Left ventricle myocardium inferior (tissue), 1 donor: ENCODE data around the gene RNF25. TPM values are rescaled to one million over a fixed set of nuclear protein-coding genes. Genes with fewer than 3 reads are reported as not detected.
A peak's percentile ranks its signal among the peaks of the same experiment; 100 is the strongest.

Experiments
- DNase-seq: peaks from one replicate; pipeline ENCODE4 v3.0.0-alpha.2; 2020
- H3K27ac ChIP-seq: fragments of 200-600 bp; replicated peaks from 2 replicates; pipeline ENCODE4 v1.8.0; 2021
- H3K27me3 ChIP-seq: fragments of 200-600 bp; 2 replicates; pipeline ENCODE4 v1.8.0; 2021; ENCODE audit warnings: low read depth
- H3K36me3 ChIP-seq: fragments of 200-600 bp; 2 replicates; pipeline ENCODE4 v1.8.0; 2021
- H3K4me1 ChIP-seq: fragments of 200-600 bp; 2 replicates; pipeline ENCODE4 v1.8.0; 2021
- H3K4me3 ChIP-seq: fragments of 200-600 bp; 2 replicates; pipeline ENCODE4 v1.8.0; 2021; ENCODE audit warnings: mild to moderate bottlenecking, moderate library complexity
- H3K9me3 ChIP-seq: fragments of 200-600 bp; replicated peaks from 2 replicates; pipeline ENCODE4 v1.8.0; 2021
- intact Hi-C: fragments of 100-400 bp; cut with micrococcal nuclease; formaldehyde crosslinking; loops from one replicate; pipeline ENCODE4 v1.11.0; 2022
- total RNA-seq: library from RNA; stranded (reverse); fragmentation: NEBNext Ultra II Directional; extraction: Animal tissue kit (Norgen Biotek cat#: 25700); gene quantifications from one replicate; pipeline ENCODE4 v1.2.1, GENCODE V29; 2021
- TF ChIP-seq, protein P1 (sequence below): fragments of 200-600 bp; IDR thresholded peaks from 2 replicates; pipeline ENCODE4 v1.8.0; 2021; ENCODE audit warnings: antibody characterized with exemption, mild to moderate bottlenecking, borderline replicate concordance
- donor health status: DM: no; HTN: yes; CAD: no; lungs with severe emphysema.

The RNF25 gene
- total RNA-seq, 1 donor from 2014 or later = 14.7 TPM

DNA sequence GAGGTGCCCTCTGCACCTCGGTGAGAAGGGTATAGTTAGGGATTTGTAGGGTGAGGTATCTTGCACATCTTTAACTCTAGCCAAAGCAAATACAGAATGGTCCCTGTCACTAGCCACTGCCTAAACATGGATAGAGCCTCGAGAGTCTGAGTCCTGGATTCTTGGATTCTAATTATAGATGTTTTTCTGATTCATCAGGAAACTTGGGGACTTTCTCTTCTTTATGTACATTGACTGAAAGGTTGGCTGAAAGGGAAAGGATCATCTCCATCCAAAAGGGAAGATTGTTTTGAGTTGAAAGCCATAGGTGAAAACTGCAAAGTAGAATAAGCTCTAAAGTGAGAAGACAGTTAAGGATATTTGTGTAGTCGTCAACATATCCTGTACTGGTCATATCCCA, 8.3 kb upstream of the RNF25 start:
- Histone ChIP-seq H3K9me3 (no peaks in the 10 kb centered on the region), H3K36me3 (peaks cover 49% of the 10 kb centered on the region), H3K4me3 (no peak overlapping the region), H3K27me3 (no peaks in the 10 kb centered on the region), H3K4me1 (no peaks in the 10 kb centered on the region), H3K27ac (no peak overlapping the region)
- intact Hi-C loops = no loop called here
- TF ChIP-seq, protein P1, sequence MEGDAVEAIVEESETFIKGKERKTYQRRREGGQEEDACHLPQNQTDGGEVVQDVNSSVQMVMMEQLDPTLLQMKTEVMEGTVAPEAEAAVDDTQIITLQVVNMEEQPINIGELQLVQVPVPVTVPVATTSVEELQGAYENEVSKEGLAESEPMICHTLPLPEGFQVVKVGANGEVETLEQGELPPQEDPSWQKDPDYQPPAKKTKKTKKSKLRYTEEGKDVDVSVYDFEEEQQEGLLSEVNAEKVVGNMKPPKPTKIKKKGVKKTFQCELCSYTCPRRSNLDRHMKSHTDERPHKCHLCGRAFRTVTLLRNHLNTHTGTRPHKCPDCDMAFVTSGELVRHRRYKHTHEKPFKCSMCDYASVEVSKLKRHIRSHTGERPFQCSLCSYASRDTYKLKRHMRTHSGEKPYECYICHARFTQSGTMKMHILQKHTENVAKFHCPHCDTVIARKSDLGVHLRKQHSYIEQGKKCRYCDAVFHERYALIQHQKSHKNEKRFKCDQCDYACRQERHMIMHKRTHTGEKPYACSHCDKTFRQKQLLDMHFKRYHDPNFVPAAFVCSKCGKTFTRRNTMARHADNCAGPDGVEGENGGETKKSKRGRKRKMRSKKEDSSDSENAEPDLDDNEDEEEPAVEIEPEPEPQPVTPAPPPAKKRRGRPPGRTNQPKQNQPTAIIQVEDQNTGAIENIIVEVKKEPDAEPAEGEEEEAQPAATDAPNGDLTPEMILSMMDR = no peak
- no peak for DNase-seq

DNA sequence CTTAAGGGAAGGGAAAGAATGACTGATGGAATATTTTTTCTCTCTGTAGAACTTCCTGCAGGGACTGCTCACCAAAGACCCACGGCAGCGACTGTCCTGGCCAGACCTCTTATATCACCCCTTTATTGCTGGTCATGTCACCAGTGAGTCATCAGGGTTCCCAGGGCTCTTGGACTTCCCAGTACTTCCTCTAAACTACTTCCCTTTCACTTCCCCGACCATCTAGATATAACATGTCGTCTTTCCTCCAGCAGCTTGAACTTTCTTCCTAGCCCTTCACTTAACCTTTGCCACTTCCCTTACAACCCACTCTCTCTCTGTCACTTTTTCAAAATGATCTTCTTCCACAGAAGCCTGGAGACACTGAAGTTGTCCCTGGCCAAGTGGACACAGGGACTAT, 7.3 kb upstream of the RNF25 start:
- Histone ChIP-seq H3K36me3 (peaks cover 49% of the 10 kb centered on the region), H3K27ac (no peak overlapping the region), H3K4me1 (no peaks in the 10 kb centered on the region), H3K27me3 (no peaks in the 10 kb centered on the region), H3K4me3 (no peak overlapping the region), H3K9me3 (no peaks in the 10 kb centered on the region)
- TF ChIP-seq, protein P1 = no peak
- intact Hi-C loops = no loop called here
- DNase-seq = no peak

DNA sequence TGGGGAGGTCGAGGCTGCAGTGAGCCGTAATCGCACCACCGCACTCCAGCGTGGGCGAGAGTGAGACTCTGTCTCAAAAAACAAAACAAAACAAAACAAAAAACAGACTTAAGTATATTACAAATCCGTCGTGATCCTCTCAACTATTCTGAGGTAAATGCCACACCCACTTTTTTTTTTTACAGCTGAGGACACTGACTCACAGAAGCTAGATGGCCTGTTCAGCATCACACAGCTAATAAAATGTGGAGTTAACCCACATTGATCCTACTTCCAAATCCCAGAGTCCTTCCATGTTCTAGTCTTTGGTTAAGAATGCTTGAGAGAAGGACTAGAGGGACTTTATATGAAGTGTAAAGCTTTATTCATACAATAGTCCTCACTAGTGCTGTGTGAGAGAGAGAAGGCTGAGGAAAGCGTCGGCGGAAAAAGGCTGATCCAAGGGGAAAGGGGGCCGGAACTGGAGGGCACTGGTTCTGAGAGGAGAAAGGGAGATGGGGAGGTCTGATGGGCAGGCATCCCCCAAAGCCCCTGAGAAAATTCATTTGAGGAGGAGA, 627 bp downstream of the RNF25 start:
- H3K27ac ChIP-seq = peak overlapping the region; percentile 83
- intact Hi-C loops = no loop called here

DNA sequence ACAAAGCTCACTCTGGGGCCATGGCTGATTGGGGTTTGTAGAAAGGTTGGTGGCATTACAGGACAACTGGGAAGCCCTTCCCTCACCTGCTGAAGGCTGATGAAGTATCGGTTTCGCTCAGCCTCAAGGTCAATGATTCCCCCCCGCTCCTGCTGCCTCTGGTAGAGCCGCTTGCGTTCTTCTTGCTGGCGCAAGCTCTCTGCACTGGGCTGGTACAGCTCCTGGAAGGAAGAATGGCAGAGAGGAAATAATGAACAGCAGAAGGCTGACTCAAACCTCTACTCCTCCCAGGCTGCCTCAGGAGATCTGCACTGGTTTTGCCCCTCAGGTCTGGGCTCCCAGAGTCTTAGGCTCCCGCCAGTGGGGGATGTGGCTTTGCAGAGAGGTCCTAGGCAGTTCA, 7.1 kb downstream of the RNF25 start:
- intact Hi-C loops = no loop called here
- Histone ChIP-seq H3K27me3 (no peaks in the 10 kb centered on the region), H3K4me3 (no peak overlapping the region), H3K4me1 (peaks cover 12% of the 10 kb centered on the region), H3K27ac (no peak overlapping the region), H3K9me3 (no peaks in the 10 kb centered on the region), H3K36me3 (peaks cover 75% of the 10 kb centered on the region)
- DNase-seq = no peak
- TF ChIP-seq, protein P1 = no peak

More for the DNA sequence above, 627 bp downstream of the RNF25 start:
- H3K4me3 ChIP-seq = peak overlapping the region; percentile 84
- peaks cover 35% of the 10 kb centered on the region for H3K36me3 ChIP-seq
- H3K4me1 ChIP-seq = peaks cover 23% of the 10 kb centered on the region
- H3K9me3 ChIP-seq = no peaks in the 10 kb centered on the region
- TF ChIP-seq, protein P1 = no peak
- H3K27me3 ChIP-seq = no peaks in the 10 kb centered on the region
- no peak for DNase-seq

DNA sequence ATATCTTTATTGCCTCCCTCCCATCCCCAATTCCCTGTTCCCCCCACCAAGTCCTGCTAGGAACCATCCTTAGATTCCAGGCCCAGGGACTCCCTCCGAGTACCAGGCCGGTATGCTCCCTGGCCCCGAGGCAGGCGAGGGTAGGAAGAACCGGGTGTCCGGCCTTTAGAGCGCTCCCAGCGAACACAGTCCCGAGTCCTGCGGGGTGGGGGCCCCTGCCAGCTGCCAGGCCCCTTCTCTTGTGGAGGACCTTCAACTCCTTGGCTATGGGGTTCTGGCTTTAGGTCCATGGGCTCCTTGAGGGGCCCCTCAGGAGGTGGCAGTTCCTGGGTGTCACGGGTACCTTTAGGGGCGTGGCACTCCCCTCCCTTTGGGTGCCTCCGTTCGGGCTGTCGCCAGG, 7.9 kb downstream of the RNF25 start:
- Histone ChIP-seq H3K4me1 (peaks cover 20% of the 10 kb centered on the region), H3K9me3 (no peaks in the 10 kb centered on the region), H3K36me3 (peaks cover 74% of the 10 kb centered on the region), H3K4me3 (no peak overlapping the region), H3K27me3 (no peaks in the 10 kb centered on the region), H3K27ac (no peak overlapping the region)
- TF ChIP-seq, protein P1 = no peak
- no peak for DNase-seq
- intact Hi-C loops = no loop called here

DNA sequence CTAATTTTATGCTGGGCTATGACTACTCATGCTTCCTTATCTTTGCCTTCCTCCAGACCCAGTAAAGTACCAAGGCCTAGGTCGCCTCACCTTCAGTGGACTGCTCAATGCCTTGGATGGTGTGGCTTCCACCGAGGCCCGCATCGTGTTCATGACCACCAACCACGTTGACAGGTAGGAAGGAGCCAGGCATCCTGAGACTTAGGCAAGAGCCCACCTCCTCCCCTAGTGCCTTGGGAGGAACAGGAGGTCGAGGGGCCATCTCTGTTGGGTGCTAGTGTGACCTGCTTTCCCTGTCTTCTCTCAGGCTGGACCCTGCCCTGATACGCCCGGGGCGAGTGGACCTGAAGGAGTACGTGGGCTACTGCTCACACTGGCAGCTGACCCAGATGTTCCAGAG, 9.0 kb downstream of the RNF25 start:
- TF ChIP-seq, protein P1 = no peak
- Histone ChIP-seq H3K27ac (no peak overlapping the region), H3K36me3 (peaks cover 64% of the 10 kb centered on the region), H3K4me3 (no peak overlapping the region), H3K9me3 (no peaks in the 10 kb centered on the region), H3K27me3 (no peaks in the 10 kb centered on the region), H3K4me1 (peaks cover 30% of the 10 kb centered on the region)
- intact Hi-C loops = no loop called here
- DNase-seq = no peak
